GM12874 (cell line): ENCODE measurements around the gene SDHAF4.

Source experiments
- TF ChIP-seq, protein P1 (sequence below): IDR thresholded peaks from 2 replicates; pipeline ENCODE4 v1.5.1; 2011; ENCODE audit warnings: low read depth, mild to moderate bottlenecking, control low read depth, low read length, moderate library complexity; ENCODE audit not compliant: insufficient read depth

The SDHAF4 gene

DNA sequence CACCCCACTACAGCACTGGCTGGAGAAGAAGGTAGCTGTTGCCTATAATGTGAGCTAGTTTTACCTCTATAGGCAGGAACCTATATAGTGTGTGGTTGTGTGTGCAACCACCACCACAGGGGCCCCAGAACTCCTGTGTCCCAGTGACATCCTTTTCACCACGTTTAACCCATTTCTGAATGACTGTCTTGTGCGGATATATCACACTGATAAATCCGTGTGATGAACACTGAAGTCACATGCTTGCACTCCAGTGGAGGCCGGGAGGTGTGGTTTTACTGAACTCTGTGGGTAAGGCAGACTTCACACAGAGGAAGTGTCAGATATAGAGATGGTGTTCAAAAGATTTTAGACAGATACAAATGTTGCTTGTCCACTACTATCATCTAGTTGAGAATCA is 32.5 kb downstream of the SDHAF4 start:
- TF ChIP-seq, protein P1, sequence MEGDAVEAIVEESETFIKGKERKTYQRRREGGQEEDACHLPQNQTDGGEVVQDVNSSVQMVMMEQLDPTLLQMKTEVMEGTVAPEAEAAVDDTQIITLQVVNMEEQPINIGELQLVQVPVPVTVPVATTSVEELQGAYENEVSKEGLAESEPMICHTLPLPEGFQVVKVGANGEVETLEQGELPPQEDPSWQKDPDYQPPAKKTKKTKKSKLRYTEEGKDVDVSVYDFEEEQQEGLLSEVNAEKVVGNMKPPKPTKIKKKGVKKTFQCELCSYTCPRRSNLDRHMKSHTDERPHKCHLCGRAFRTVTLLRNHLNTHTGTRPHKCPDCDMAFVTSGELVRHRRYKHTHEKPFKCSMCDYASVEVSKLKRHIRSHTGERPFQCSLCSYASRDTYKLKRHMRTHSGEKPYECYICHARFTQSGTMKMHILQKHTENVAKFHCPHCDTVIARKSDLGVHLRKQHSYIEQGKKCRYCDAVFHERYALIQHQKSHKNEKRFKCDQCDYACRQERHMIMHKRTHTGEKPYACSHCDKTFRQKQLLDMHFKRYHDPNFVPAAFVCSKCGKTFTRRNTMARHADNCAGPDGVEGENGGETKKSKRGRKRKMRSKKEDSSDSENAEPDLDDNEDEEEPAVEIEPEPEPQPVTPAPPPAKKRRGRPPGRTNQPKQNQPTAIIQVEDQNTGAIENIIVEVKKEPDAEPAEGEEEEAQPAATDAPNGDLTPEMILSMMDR, result no peak

DNA sequence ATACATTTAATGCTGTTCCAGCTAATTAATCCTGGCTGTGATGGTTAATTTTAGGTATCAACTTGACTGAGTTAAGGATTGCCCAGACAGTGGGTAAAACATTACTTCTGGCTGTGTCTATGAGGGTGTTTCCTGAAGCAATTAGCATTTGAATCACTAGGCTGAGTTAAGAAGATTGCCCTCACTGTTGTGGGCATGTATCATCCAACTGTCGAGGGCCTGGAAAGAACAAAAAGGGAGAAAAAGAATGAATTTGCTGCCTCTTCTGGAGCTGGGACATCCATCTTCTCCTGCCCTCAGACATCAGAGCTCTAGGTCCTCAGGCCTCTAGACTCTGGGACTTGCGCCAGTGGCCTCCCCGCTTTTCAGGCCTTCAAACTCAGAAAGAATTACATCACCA is 34.3 kb downstream of the SDHAF4 start:
- TF ChIP-seq, protein P1, result no peak

DNA sequence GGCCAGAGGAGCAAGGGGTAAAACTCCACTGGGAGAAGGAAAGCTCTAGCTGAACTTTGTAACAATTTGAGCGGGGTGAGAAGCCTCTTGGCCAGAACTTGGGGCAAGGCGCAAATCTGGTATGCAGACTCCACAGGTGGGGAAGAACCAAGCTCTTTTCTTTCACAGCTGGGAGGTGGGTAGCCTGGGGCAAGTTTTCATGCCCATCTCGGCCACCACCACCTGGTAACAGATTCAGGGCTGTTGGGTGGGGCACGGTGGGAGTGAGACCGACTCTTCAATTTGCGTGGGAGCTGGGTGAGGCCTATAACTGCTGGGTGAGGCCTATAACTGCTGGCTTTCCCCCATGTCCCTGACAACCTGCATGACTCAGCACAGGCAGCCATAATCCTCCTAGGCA is 37.5 kb downstream of the SDHAF4 start:
- TF ChIP-seq, protein P1, result no peak

DNA sequence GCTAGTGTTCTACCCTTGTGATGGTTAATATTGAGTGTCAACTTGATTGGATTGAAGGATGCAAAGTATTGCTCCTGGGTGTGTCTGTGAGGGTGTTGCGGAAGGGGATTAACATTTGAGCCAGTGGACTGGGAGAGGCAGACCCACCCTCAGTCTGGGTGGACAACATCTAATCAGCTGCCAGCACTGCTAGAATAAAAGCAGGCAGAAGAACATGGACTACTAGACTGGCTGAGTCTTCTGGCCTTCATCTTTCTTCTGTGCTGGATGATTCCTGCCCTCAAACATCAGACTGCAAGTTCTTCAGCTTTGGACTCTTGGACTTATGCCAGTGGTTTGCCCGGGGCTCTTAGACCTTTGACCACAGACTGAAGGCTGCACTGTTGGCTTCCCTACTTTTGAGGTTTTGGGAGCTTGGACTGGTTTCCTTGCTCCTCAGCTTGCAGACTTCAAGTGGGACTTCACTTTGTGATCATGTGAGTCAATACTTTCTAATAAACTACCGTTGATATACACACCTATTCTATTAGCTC is 50.1 kb downstream of the SDHAF4 start:
- TF ChIP-seq, protein P1, result no peak

DNA sequence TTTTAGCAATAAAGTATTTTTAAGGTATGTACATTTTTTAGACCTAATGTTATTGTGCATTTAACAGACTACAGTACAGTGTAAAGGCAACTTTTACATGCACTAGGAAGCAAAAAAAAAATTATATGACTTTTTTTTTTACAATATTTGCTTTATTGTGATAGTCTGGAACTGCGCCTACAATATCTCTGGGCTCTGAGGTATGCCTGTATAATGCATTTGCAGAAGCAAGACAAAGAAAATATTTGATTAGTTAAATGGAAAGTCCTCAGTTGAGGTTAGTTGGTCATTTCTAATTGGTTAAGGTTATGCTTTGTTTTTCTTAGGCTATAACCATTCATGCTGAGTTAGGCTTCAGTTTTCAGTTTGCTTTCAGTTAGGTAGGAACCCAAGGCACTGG is 54.0 kb downstream of the SDHAF4 start:
- TF ChIP-seq, protein P1, result no peak

DNA sequence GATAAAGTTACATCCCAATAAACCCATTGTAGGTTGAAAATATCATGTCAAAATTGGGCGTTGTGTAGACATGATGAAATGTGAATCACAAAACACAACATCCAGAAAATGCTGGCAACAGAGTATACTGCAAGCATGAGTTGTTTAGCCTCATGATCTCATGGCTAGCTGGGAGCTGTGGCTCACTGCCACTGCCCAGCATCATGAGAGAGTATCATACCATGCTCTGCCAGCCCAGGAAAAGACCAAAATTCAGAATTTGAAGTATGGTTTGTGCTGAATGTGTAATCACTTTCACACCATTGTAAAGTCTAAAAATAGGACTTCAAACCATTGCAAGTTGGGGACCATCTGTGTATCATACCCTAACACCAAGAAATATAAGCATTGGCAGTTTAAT is 55.7 kb downstream of the SDHAF4 start:
- TF ChIP-seq, protein P1, result no peak

DNA sequence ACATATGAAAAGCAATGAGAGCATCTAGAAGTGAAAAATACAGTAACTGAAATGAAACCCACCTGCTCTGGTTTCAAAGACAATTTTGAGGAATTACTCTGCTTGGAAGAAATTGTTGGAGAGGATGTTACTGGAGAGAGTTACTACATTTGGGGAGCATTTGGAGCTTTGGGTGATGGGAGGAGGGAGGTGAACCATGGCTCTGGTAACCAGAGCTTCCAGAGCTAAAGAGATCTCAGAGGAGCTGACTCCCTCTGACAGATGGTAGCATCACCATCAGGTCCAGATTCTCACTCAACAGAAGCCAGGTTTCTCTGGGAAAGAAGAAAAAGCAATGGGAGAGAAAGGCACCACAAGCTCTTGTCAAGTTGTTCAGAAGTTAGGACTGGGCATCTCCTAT is 58.7 kb downstream of the SDHAF4 start:
- TF ChIP-seq, protein P1, result no peak
